ENCODE data around the gene TTLL4.
"Not testable (repeated sequence)": the region's sequence is repeated elsewhere in the genome, so short reads cannot be mapped to it uniquely, and the experiment has no call there.

Gene TTLL4

DNA sequence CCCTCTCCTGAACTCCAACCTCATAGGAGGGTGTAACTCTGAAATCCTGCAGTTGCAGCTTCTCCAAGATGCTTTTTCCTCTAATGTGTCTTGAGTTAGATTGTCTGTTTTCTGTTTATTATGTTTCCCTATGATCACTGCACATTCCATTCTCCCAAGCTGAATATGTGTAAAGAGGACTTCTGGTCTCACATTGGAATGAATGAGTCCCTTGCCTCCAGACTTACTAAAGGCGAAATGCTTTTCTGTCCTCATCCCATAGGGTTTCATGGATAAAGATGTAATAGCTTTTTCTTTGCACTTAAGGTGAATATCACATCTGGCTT is 35.8 kb downstream of the TTLL4 start:
- DNase-seq: no peak

DNA sequence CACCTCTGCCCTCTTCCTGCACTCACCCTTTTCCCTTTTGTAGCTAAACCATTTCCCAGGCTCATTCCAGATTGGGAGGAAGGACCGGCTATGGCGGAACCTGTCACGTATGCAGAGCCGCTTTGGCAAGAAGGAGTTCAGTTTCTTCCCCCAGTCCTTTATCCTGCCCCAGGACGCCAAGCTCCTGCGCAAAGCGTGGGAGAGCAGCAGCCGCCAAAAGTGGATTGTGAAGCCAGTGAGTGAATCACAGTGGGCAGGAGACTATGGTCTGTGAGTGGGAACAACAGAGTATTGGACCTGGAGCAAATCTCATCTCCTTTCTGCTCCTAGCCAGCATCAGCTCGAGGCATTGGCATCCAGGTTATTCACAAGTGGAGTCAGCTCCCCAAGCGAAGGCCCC is 36.3 kb downstream of the TTLL4 start:
- DNase-seq: no peak

- no peak for DNase-seq
These were observed 38.3 kb downstream of the TTLL4 start for GRCh38 chr2:218748741-218749441.

DNA sequence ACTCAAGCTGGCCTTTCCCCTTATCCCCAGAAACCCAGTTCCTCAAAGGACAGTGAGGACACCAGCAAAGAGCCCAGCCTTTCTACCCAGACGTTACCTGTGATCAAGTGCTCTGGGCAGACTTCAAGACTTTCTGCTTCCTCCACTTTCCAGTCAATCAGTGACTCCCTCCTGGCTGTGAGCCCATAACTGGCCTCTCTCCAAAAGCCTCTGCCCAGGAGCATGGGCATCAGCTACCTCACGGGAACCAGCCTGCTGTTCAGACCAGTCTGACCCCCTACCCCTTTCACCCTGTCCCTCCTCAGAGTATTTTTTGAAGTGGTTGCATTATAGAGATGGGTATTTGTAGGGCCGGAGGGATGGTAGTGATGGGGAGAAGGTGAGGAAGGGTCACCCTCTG is 43.6 kb downstream of the TTLL4 start:
- no peak for DNase-seq

DNA sequence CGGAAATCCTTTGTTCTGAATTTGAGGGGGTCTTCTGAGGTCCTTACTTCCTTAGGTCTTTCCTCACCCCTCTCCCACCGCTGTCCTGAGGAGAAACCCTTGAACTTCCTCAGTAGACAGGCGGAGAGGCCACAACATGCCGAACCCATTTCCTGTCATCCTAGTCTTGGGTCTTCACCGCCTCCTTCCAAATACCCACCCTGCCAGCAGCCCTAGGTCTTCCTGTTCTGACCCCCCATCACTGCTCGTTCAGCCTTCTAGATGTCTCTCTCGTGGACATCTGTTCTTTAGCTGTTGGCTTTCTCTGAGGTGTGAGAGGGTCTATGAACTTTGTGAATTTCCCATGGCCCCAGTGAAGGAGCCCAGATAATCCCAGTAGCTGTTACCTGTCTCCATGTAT is 44.1 kb downstream of the TTLL4 start:
- no peak for DNase-seq

GRCh38 chr2:218755198-218755566 is 44.5 kb downstream of the TTLL4 start:
- DNase-seq: no peak

DNA sequence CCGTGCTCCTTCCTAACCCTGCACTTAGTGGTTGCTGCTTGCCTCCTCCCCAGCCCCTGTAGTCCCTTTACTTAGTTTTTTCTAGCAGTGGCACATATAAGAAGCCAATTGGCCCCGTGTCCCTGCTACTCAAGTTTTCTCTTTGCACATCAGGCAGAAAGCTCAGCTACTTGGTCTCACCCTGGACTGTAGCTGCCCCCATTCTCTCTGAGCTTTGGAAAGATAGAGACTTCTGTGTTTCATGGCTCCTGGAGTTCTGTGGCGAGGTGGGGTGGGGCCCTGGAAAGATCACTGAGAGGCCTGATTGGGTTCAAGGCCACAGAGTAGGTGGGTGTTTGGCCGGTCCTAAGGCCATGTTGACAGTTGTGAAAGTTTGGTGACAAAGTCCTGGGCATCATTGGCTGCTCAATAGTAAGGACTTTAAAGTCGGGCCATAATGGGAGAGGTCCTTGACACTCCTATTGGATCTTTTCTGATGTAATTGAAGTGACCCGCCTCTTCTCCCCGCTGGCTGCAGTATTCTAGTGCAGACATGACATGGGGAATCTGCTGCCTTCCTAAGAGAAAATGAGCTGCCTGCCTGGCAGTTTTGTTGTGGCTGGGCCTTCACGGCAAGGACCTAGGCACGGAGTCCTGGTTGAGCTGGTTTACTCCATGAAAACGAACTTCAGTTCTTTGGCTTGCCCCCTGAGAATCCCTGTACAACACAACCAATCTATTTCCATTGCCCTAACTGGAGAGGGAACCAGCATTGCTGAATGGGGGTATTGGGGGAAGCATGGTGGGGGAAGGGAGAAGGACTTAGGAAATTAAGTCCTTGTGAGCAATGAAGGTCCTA is 45.2 kb downstream of the TTLL4 start:
- DNase-seq: no peak

DNA sequence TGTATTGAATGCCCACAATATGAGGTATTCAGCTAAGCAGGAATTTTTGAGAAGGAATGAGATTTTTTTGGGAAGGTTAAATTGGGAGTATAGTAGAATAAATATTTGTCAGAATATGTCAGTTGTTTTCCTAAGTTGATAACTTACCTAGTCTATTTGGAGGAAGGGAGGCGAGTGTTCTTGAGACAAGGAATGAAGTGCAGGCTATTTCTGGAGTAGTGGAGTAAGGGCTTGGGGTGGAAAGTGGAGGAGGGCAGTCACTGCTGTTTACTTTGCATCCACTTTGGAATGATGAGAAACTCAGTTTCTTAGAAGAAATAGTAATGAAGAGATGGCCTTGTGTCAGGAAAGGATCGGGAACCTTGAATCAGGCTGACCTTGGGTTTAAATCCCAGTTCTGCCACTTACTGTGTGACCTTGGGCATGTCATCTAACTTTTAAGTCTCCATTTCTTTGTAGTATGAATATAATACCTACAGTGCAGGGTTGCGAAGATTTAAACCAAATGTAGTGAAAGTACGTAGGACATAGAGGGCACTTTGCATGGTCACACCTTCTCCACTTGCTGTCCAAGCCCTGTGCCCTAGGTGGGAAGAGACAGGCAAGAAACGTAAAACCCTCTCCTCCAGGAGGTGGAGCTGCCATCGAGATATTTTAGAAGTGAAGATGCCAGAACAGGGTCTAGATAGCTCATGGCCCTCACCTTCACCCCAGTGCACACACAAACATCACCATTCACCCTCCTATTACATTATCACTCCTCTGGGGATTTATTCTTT is 46.2 kb downstream of the TTLL4 start:
- DNase-seq: no peak

GRCh38 chr2:218761795-218762194 is 51.2 kb downstream of the TTLL4 start:
- DNase-seq: no peak

DNA sequence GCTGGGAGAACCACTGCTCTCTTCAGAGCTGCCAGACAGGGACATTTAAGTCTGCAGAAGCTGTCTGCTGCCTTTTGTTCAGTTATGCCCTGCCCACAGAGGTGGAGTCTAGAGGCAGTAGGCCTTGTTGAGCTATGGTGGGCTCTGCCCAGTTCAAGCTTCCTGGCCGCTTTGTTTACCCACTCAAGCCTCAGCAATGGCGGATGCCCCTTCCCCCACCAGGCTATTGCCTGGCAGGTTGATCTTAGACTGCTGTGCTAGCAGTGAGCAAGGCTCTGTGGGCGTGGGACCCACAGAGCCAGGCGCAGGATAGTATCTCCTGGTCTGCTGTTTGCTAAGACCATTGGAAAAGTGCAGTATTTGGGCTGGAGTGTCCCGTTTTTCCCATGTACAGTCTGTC is 62.1 kb downstream of the TTLL4 start:
- not testable (repeated sequence) for DNase-seq

- DNase-seq: no peak
These were observed 63.2 kb downstream of the TTLL4 start for GRCh38 chr2:218773881-218774280.

DNA sequence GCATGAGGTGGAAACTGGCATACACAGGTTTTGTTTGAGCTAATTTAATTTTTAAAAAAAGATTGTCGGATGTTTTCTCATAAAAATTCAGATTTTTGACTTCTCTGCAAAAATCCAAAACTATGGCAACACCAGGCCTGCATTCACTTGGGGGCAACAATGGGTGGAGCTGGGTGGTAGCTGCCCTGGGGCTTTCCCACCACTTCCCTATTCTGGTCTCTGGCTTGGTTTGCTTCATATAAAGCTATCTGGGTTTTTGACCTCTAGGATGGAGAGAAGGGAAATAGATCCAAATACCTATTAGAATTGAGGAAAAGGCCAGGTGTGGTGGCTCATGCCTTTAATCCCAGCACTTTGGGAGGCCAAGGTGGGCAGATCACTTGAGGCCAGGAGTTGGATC is 65.9 kb downstream of the TTLL4 start:
- no peak for DNase-seq

- DNase-seq: no peak
These were observed 66.8 kb downstream of the TTLL4 start for GRCh38 chr2:218777276-218777990.

GRCh38 chr2:218780046-218780445 is 69.4 kb downstream of the TTLL4 start:
- no peak for DNase-seq

DNA sequence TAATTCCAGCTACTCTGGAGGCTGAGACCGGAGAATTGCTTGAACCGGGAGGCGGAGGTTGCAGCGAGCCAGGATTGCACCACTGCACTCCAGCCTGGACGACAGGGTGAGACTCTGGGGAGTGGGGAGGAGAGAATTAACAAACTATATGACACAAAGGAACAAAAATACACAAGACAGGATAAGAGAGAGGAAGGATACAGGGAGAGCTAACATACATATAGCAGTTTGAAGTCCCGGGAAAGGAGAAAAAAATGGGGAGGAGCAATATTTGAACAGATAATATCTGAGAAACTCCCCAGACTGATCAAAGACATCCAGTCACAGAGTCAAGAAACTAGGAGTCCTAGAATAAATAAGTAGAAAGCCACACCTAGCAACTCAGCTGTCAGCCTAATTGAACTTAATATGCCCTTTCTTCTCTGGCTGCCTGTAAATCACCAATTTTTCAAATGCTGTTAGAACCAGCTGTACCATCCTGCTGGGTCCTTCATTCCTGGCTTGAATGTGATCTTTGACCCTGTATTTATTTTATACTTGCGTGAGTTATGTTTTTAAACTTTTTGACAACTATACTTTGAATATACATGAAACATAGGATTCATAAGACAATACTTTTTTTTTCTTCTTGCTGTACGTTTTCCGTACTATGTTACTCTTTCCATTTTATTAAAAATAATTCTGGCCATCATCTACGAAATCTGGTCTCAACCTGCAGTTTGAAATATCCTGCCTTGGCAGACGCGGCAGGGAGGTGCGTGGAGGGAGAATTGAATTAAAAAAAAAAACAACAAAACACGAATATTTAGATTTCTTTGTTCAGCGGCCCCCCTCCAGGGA is 70.4 kb downstream of the TTLL4 start:
- DNase-seq: no peak

DNA sequence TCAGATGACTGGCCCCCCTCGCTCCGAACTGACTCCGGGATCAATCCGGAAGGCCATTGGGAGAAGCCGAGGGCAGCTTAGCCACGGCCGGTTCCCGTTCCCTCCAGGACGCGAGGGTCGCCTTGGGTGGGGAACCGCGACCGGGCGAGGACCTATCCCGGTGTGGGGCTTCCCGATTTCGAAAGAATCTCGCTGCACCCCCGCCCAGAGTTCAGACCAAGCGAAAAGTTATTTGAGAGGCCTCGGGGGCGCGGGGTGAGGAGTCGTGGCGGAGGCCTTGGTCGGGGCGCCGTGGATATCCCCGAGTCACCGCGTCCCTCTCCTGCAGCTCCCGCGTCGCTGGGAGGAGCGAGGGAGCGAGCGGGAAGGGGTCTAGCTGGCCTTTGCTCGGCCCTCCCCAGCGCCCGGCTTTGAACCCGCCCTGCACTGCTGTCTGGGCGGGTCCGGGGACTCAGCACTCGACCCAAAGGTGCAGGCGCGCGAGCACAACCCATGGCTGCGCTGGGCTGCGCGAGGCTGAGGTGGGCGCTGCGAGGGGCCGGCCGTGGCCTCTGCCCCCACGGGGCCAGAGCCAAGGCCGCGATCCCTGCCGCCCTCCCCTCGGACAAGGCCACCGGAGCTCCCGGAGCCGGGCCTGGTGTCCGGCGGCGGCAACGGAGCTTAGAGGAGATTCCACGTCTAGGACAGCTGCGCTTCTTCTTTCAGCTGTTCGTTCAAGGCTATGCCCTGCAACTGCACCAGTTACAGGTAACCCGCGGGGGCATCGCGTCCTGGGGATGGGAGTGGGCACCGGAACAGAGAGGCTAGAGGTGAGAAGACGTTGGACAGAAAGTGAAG is 71.3 kb downstream of the TTLL4 start, which contains the start of gene CYP27A1:
Gene CYP27A1 (plus strand): TSS at position 457 of the 837 bp plus-strand sequence. CDS start 36 bp downstream, at position 493.
- no peak for DNase-seq

GRCh38 chr2:218782528-218782844 is 71.9 kb downstream of the TTLL4 start:
- no peak for DNase-seq

GRCh38 chr2:218783688-218784087 is 73.1 kb downstream of the TTLL4 start:
- no peak for DNase-seq

- no peak for DNase-seq
These were observed 74.5 kb downstream of the TTLL4 start for GRCh38 chr2:218785103-218785502.

DNA sequence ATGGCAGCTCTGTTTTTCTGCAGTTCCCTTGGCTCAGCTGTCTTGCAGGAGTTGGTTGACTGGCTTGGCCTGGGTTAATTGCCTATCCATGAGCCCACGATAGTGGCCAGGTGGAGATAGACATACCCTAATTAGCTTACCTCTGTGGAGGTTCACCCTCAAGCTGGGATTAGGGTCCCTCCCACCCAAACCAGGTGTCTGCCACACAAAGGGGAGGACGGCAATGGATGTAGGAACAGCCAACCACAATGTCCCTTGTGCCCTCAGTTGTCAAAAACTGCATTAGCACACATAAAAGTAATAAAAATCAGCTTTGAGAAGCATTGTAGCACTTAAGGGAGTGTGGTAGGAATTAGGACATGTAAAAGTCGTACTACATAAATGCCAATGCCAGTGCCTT is 75.5 kb downstream of the TTLL4 start:
- no peak for DNase-seq

GRCh38 chr2:218788529-218789255 is 78.1 kb downstream of the TTLL4 start:
- DNase-seq: no peak
